Measurements from ENCODE around the gene ELP5.

Gene ELP5, protein sequence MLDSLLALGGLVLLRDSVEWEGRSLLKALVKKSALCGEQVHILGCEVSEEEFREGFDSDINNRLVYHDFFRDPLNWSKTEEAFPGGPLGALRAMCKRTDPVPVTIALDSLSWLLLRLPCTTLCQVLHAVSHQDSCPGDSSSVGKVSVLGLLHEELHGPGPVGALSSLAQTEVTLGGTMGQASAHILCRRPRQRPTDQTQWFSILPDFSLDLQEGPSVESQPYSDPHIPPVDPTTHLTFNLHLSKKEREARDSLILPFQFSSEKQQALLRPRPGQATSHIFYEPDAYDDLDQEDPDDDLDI

DNA sequence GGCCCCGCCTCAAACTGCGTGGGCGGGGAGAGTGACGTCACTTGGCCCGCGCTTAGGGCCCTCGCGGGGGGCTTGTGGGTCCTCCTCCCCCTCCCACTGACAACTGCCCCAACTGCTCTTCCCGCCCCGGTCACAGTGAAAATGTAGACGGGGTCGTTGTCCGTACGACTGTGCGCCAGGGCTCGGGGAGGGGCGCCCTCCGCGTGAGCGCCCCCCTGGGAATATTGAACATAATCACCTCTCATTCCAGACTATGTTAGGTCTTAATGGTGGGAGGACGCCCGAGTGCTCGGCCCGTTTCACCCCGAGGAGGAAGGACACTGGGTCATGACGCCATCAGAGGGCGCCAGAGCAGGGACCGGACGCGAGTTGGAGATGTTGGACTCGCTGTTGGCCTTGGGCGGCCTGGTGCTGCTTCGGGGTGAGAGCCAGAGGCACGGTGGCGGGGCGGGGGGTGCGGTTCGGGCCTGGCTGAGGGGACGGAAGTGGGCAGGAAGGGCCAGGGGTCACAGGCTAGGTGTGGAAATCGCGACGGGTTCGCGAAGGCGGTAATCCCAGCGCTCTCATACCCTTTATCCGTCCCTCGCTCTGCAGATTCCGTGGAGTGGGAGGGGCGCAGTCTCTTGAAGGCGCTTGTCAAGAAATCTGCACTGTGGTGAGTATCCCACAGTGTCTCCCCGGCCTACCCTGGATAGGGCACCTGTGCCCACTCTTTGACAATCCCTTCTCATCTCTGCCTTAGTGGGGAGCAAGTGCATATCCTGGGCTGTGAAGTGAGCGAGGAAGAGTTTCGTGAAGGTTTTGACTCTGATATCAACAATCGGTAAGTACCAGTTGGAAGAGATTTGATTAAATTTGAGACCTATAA is at the start of gene ELP5:
Gene ELP5, plus strand, starts transcription at position 40 of the 868 bp plus-strand sequence. Its CDS starts 336 bp downstream, at position 376.
- Histone ChIP-seq H3K4me2 (ENCODE audit: low read length) (peak within 1 kb of the TSS; percentile 96), H3K9me3 (ENCODE audit: control insufficient read depth, low read length) (no peaks in the 10 kb centered on the region), H3K27ac (peak within 1 kb of the TSS; percentile 94), H3K4me1 (peaks cover 20% of the 10 kb centered on the region), H3K36me3 (ENCODE audit: control insufficient read depth, insufficient read depth, low read length) (no peaks in the 10 kb centered on the region), H3K27me3 (ENCODE audit: control insufficient read depth, insufficient read depth, low read length) (no peaks in the 10 kb centered on the region), H3K79me2 (peaks cover 43% of the 10 kb centered on the region), H3K4me3 (ENCODE audit: low read depth, low read length) (peak within 1 kb of the TSS; percentile 89), H2AFZ (peak within 1 kb of the TSS; percentile 70), H3K9ac (peak within 1 kb of the TSS; percentile 21)
- TF ChIP-seq, protein P1, sequence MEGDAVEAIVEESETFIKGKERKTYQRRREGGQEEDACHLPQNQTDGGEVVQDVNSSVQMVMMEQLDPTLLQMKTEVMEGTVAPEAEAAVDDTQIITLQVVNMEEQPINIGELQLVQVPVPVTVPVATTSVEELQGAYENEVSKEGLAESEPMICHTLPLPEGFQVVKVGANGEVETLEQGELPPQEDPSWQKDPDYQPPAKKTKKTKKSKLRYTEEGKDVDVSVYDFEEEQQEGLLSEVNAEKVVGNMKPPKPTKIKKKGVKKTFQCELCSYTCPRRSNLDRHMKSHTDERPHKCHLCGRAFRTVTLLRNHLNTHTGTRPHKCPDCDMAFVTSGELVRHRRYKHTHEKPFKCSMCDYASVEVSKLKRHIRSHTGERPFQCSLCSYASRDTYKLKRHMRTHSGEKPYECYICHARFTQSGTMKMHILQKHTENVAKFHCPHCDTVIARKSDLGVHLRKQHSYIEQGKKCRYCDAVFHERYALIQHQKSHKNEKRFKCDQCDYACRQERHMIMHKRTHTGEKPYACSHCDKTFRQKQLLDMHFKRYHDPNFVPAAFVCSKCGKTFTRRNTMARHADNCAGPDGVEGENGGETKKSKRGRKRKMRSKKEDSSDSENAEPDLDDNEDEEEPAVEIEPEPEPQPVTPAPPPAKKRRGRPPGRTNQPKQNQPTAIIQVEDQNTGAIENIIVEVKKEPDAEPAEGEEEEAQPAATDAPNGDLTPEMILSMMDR (IDR thresholded peaks at IDR 0.05), result peak; percentile 62

DNA sequence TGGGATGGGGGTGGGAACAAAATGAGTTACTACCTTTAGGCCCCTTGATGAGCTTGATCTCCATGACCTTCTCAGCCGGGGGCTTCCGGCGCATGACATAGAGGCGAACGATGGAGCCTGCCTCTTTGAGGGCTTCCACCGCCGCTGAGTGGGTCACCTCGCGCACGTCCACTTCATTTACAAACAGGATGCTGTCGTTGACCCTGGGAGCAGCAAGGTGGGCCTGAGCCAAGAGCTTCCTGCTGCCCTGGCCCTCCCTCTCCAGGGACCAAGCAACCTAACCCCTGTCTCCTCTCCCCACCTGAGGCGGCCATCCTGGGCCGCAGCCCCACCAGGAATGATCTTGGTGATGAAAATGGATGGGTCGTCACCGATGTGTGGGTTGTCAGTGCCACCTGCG is 48.6 kb upstream of the ELP5 start:
- Histone ChIP-seq H3K4me3 (ENCODE audit: low read depth, low read length) (no peak overlapping the region), H3K9me3 (ENCODE audit: control insufficient read depth, low read length) (no peaks in the 10 kb centered on the region), H3K79me2 (no peaks in the 10 kb centered on the region), H3K27me3 (ENCODE audit: control insufficient read depth, insufficient read depth, low read length) (no peaks in the 10 kb centered on the region), H3K9ac (no peak overlapping the region), H3K4me2 (ENCODE audit: low read length) (no peak overlapping the region), H3K4me1 (peaks cover 4% of the 10 kb centered on the region), H3K36me3 (ENCODE audit: control insufficient read depth, insufficient read depth, low read length) (no peaks in the 10 kb centered on the region), H3K27ac (no peak overlapping the region), H2AFZ (no peak overlapping the region)
- TF ChIP-seq, protein P1 (IDR thresholded peaks at IDR 0.05), result no peak

DNA sequence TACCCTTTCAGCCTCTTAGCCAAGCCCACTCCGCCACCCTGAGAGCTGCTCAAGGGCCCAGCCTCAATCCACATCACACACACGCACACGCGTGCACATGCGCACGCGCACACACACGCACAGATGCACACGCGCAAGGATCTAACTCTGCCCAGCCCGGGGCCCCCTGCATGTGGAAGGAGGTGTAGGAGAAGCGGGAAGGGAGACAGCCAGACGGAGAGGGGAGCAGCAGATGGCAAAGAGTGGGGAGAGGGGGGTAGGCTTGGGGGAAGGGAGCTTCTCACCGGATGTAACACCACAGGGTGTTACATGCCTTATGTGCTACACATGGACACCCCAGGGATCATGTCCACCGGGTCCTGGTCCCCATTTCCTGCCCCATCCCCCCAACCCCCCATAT is 47.7 kb upstream of the ELP5 start:
- TF ChIP-seq, protein P1 (IDR thresholded peaks at IDR 0.05), result no peak
- Histone ChIP-seq H3K27me3 (ENCODE audit: control insufficient read depth, insufficient read depth, low read length) (no peaks in the 10 kb centered on the region), H3K4me1 (peaks cover 4% of the 10 kb centered on the region), H3K4me2 (ENCODE audit: low read length) (peak overlapping the region; percentile 59), H2AFZ (no peak overlapping the region), H3K79me2 (no peaks in the 10 kb centered on the region), H3K9ac (no peak overlapping the region), H3K9me3 (ENCODE audit: control insufficient read depth, low read length) (no peaks in the 10 kb centered on the region), H3K27ac (no peak overlapping the region), H3K4me3 (ENCODE audit: low read depth, low read length) (no peak overlapping the region), H3K36me3 (ENCODE audit: control insufficient read depth, insufficient read depth, low read length) (no peaks in the 10 kb centered on the region)

DNA sequence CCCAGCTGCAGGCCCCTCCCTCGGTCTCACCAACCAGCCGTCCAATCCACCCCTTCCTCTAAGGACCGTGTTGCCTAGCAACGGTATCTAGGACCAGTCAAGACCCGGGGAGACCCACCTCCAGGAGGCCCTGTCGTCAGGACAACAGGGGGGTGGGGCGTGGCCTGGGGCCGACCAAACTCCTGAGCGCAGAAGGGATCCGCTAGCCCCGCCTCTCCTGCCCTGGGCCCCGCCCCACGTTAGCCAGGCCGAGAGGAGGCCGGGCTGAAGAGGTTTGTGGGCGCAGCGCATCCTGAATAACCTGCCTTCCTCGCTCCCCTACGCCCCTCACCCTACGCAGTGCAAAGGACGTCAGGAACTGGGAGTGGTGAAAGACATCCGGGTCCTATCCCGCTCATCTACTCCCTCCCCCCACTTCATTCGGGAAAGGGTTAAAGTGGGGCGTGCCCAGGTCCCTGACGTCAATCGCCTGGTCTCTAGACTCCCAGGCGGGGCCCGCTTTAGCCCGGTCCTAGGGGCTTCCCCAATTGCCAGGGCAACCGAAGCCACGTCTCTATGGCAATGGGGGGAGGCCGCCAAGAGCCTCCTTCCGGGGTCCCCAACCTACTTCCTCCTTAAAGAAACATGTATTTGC is 47.1 kb upstream of the ELP5 start:
- no peak overlapping the region for H3K27ac ChIP-seq
- no peak overlapping the region for H3K9ac ChIP-seq
- peaks cover 4% of the 10 kb centered on the region for H3K4me1 ChIP-seq
- H3K4me3 ChIP-seq (ENCODE audit: low read depth, low read length), result peak overlapping the region; percentile 12
- no peaks in the 10 kb centered on the region for H3K36me3 ChIP-seq (ENCODE audit: control insufficient read depth, insufficient read depth, low read length)
- H3K27me3 ChIP-seq (ENCODE audit: control insufficient read depth, insufficient read depth, low read length), result no peaks in the 10 kb centered on the region
- no peaks in the 10 kb centered on the region for H3K79me2 ChIP-seq
- H3K9me3 ChIP-seq (ENCODE audit: control insufficient read depth, low read length), result no peaks in the 10 kb centered on the region
- TF ChIP-seq, protein P1 (IDR thresholded peaks at IDR 0.05), result no peak
- peak overlapping the region; percentile 51 for H2AFZ ChIP-seq
- H3K4me2 ChIP-seq (ENCODE audit: low read length), result peak overlapping the region; percentile 59
